ENCODE data around the gene TSPEAR.
"Not testable (repeated sequence)": the region's sequence is repeated elsewhere in the genome, so short reads cannot be mapped to it uniquely, and the experiment has no call there.

The TSPEAR gene

DNA sequence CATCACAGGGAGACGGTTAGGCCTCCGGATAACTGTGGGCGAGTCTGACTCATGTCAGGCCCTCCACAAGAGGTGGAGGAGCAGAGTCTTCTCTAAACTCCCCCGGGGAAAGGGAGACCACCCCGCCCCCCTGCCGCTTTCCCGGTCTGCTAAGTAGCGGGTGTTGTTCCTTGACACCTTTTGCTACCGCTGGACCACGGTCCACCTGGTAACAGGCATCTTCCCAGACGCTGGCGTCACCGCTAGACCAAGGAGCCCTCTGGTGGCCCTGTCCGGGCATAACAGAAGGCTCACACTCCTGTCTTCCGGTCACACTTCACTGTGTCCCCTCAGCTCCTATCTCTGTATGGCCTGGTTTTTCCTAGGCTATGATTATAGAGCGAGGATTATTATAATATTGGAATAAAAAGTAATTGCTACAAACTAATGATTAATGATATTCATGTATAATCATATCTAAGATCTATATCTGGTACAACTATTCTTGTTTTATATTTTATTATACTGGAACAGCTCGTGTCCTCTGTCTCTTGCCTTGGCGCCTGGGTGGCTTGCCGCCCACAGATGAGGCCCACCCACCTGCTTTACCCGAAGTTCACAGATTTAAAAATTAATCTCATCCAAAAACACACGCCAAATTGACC, 231.7 kb downstream of the TSPEAR start:
- in situ Hi-C loops (cut with MboI; ENCODE audit: low sequenced_read_pairs): not testable (repeated sequence)

DNA sequence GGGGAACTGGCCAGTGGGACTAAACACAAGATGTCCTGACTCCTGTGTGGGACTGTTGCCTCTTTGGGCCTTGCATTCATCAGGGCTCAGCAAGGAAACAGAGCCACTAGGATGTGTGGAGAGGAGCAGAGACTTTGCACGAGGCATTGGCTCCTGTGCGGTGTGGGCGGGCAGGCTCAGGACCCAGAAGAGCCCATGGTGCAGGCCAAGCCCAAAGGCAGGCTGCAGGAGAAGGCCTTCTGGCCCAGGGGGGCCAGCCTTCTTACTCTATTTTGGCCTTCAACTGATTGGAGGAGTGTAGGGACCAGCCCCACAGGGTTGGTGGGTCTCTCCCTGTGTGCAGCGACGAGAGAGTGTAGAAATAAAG, 232.6 kb downstream of the TSPEAR start:
- in situ Hi-C loops (cut with MboI; ENCODE audit: low sequenced_read_pairs): no loop called here

GRCh38 chr21:44478124-44478800, 233.1 kb downstream of the TSPEAR start:
- in situ Hi-C loops (cut with MboI; ENCODE audit: low sequenced_read_pairs): no loop called here

DNA sequence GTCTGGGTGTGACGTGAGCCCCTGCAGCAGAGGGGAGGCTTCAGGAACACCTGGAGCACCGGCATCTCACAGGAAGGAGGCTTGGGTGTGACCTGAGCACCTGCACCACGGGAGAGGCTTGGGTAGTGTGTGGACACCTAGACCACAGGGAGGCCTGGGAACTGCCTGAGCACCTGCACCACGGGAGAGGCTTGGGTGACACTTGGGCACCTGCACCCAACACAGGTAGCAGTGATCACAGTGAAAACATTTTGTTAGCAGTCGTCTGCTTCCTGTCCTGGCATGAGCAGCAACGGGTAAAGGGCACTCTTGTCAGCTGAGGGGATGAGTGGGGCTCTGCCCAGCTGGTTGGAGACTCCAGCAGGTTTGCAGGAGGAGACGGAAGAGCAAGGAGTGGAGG, 233.7 kb downstream of the TSPEAR start:
- in situ Hi-C loops (cut with MboI; ENCODE audit: low sequenced_read_pairs): no loop called here

- in situ Hi-C loops (cut with MboI; ENCODE audit: low sequenced_read_pairs): no loop called here
These were observed 234.2 kb downstream of the TSPEAR start for GRCh38 chr21:44477131-44477530.

- in situ Hi-C loops (cut with MboI; ENCODE audit: low sequenced_read_pairs): no loop called here
These were observed 236.0 kb downstream of the TSPEAR start for GRCh38 chr21:44475266-44475845.

- in situ Hi-C loops (cut with MboI; ENCODE audit: low sequenced_read_pairs): no loop called here
These were observed 237.3 kb downstream of the TSPEAR start for GRCh38 chr21:44473915-44474555.

DNA sequence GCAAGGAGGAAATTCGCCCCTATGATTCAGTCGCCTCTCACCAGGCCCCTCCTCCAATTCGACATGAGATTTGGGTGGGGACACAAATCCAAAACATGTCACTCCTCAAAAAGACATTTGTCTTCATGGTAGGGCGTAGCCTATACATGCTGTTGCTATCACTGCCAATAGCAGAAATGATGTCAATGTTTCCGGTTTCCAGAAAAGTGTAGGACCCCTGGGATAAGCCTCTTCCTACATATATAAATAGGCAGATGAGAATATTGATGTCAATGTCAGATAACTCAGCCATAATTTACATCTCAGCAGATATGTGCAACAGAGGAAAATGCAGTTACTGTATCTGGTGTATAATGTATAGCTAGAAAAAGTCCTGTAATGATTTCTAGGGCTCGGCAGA, 239.4 kb downstream of the TSPEAR start:
- in situ Hi-C loops (cut with MboI; ENCODE audit: low sequenced_read_pairs): no loop called here

DNA sequence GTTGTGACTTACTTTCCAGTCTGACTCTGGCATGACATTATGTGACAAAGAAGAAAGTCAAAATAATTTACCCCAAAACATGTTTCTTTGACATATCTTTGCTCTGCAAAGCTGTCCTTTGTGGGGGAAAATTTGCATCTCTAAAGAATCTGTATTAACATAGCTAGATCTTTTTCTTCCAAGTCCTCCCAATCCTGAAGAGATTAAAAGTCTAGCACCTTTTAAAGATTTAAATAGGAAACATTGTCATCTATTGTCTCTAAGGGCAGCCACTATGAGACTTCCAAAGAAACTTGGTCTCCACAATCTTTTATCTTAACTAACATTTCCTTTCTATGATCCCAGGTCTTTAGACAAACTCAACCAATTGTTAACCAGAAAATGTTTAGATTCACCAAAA, 240.0 kb downstream of the TSPEAR start:
- in situ Hi-C loops (cut with MboI; ENCODE audit: low sequenced_read_pairs): no loop called here

GRCh38 chr21:44467859-44468195, 243.5 kb downstream of the TSPEAR start:
- in situ Hi-C loops (cut with MboI; ENCODE audit: low sequenced_read_pairs): no loop called here

- in situ Hi-C loops (cut with MboI; ENCODE audit: low sequenced_read_pairs): no loop called here
These were observed 244.1 kb downstream of the TSPEAR start for GRCh38 chr21:44466996-44467858.

GRCh38 chr21:44466351-44466954, 244.9 kb downstream of the TSPEAR start:
- in situ Hi-C loops (cut with MboI; ENCODE audit: low sequenced_read_pairs): no loop called here

DNA sequence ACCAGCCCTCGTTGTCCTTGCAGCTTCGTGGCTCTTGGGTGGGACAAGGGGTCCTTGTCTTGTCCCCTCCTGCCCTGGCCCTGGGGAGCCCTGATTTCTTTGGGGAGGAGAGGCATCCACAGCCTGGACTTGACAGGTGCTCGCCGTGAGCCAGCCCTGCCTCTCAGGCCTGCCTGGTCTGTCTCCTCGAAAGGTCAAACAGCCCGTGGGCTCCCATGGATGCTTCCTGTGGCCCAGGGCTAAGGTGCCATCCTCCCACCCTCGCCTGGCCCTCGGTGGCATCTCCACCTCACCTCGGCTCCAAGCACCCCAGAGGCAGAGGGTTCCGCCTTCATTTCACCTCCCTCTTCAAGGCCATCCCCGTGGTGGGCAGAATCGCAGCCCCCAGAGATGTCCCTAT, 247.0 kb downstream of the TSPEAR start:
- in situ Hi-C loops (cut with MboI; ENCODE audit: low sequenced_read_pairs): no loop called here

DNA sequence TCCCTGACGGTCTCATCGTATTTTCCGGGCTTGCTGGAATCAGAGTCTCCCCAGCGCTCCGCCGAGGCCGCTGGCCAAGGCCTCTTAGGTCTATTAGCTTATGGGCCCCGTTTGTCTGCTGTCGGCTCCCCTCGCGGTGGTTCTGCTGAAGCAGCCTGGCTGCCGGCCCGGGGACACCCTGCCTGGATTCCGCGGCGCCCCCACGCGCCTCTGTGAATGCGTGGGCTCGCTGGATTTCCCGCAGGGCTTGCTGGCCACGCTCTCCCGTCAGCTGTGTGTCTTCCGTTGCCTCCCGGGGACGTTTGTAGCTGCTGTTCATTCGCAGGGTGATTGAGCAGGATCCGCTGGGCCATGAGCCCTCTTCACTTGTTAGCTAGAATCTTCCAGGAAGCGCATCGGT, 247.6 kb downstream of the TSPEAR start:
- in situ Hi-C loops (cut with MboI; ENCODE audit: low sequenced_read_pairs): no loop called here

DNA sequence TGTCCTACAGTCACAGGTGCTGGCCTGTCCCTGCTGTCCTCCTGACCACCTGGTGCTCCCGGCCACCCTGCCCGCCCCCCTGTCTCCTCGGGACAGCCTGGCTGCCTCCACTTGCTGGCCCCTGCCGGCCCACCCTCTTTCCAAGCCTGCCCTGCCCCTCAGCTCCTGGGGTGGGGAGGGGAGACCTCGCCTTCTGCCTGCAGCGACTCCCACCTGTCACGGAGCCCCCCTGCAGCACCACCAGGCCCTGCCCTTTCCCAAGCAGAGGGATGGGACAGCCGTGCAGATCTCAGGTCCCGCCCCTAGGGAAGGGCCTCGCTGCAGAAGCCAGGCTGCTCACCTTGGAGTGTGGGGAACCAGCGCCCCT, 248.6 kb downstream of the TSPEAR start:
- in situ Hi-C loops (cut with MboI; ENCODE audit: low sequenced_read_pairs): no loop called here

- in situ Hi-C loops (cut with MboI; ENCODE audit: low sequenced_read_pairs): no loop called here
These were observed 249.1 kb downstream of the TSPEAR start for GRCh38 chr21:44462086-44462833.

DNA sequence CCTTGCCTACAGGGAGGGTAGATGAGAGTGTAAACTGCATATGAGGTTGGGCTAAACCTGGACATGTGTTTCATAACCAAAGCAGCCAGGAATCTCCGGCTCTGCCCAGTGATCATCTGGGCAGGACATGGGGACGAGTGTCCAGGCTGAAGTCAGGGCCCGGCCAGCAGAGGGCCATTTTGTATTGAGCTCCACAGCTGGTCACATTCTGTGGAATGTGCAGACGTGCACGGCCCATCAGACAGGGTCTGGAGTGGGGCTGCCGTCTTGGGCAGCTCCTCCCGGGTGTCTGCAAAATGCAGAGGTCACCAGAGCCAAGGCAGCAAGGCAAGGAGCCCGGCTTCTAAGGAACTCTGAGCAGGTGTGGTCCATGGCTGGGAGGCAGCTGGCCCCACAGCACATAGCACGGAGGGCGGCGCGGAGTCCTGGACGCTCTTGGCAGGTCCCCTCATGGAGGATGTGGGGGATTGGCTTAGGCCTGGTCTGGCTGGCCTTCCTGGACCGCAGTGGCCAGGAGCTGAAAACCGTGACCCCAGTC, 249.8 kb downstream of the TSPEAR start:
- in situ Hi-C loops (cut with MboI; ENCODE audit: low sequenced_read_pairs): no loop called here

DNA sequence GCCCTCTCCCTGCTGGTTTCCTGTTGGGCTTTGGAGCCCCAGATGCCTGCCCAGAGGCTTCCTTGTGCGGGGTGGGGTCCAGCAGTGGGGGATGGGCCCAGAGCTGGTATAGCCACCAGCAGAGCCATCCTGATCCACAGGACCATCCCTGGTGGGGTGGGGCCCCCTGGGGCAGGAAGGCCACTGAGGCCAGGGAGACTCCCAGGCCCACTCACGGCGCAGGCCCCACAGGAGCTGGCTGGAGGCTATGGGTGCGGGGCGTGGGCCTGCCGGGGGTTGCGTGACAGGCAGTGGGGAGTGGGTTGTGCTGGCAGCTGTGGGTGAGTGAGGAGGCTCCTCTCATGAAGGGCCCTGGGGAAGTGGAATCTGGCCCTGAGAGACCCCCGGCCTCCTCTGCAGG, 250.4 kb downstream of the TSPEAR start:
- in situ Hi-C loops (cut with MboI; ENCODE audit: low sequenced_read_pairs): no loop called here

DNA sequence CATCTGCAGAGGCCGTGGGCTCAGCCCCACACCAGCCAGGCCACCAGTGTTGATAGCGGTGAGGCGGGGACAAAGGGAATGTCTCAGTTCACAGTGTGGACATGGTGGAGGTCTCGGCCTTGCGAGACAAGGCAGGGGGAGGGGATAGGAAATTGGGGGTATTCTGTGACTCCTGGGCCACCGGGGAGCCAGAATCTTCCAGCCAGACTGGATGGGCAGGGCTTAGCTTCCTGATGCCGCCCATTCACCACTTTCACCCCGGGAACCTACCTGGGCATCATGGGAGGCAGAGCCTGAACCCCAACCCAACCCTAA, 251.0 kb downstream of the TSPEAR start:
- in situ Hi-C loops (cut with MboI; ENCODE audit: low sequenced_read_pairs): no loop called here
